Measurements from ENCODE around the gene HCAR2.
"Not testable (repeated sequence)": the region's sequence is repeated elsewhere in the genome, so short reads cannot be mapped to it uniquely, and the experiment has no call there.

Gene HCAR2

DNA sequence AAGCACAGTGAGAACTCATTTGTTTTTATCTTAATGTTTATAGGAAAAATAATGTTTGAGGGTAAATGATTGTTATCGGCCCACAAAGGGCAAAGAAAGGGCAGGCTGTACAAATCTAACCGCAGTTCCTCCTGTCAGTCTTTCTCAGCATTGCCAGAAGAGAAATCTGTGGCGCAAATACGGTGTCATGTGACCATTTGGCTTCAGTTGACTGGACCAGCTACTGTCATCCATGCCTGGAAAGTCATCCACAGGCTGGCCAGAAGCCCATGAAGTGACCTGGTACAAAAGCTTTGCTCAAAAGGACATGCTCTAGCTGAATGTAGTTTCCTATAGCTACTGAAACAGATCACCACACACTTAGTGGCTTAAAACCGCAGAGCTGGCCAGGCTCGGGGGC, 43.6 kb downstream of the HCAR2 start:
- no peaks in the 10 kb centered on the region for H3K36me3 Mint-ChIP-seq (ENCODE audit: low read depth)
- H3K27me3 Mint-ChIP-seq, result no peaks in the 10 kb centered on the region
- H3K4me1 Mint-ChIP-seq (ENCODE audit: low read depth), result no peaks in the 10 kb centered on the region
- H3K27ac Mint-ChIP-seq, result no peak overlapping the region
- DNase-seq, result no peak
- no peak overlapping the region for H3K4me3 Mint-ChIP-seq
- no peaks in the 10 kb centered on the region for H3K9me3 Mint-ChIP-seq

DNA sequence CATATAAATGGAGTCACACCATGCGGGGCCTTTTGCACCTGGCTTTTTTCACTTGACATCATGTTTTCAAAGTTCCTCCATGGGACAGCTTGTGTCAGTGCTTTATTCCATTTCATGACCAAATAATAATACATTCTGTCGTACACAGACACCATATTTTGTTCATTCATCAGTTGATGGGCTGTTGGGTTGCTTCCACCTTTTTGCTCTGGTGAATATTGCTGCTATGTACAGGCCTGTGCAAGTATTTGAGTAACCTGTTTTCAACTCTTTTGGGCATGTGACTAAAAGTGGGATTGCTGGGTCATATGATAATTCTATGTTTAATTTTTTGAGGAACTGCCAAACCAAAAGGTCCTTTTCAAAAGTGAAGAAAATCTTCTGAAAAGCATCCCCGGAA, 46.9 kb downstream of the HCAR2 start:
- Mint-ChIP-seq H3K4me1 (ENCODE audit: low read depth) (no peaks in the 10 kb centered on the region), H3K27ac (no peak overlapping the region)
- DNase-seq, result no peak

DNA sequence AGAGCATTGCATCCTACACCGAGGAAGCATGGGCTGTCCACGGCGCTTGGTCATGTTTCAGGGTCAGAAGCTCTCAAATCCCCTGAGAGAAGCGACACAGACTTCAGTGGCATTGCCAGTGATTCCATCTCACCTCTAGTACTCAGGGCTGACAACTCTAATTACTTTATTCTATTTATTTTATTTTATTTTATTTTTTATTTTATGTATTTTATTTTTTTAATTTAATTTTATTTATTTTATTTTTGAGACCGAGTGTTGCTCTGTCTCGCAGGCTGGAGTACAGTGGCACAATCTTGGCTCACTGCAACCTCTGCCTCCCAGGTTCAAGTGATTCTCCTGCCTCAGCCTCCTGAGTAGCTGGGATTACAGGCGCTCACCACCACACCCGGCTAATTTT, 49.9 kb downstream of the HCAR2 start:
- H3K4me3 Mint-ChIP-seq; DNase-seq; H3K36me3 Mint-ChIP-seq (ENCODE audit: low read depth); H3K27me3 Mint-ChIP-seq; H3K27ac Mint-ChIP-seq; H3K4me1 Mint-ChIP-seq (ENCODE audit: low read depth); H3K9me3 Mint-ChIP-seq: not testable (repeated sequence)

More for the DNA sequence above, 46.9 kb downstream of the HCAR2 start:
- Mint-ChIP-seq H3K9me3 (no peaks in the 10 kb centered on the region), H3K36me3 (ENCODE audit: low read depth) (no peaks in the 10 kb centered on the region), H3K27me3 (no peaks in the 10 kb centered on the region), H3K4me3 (no peak overlapping the region)

DNA sequence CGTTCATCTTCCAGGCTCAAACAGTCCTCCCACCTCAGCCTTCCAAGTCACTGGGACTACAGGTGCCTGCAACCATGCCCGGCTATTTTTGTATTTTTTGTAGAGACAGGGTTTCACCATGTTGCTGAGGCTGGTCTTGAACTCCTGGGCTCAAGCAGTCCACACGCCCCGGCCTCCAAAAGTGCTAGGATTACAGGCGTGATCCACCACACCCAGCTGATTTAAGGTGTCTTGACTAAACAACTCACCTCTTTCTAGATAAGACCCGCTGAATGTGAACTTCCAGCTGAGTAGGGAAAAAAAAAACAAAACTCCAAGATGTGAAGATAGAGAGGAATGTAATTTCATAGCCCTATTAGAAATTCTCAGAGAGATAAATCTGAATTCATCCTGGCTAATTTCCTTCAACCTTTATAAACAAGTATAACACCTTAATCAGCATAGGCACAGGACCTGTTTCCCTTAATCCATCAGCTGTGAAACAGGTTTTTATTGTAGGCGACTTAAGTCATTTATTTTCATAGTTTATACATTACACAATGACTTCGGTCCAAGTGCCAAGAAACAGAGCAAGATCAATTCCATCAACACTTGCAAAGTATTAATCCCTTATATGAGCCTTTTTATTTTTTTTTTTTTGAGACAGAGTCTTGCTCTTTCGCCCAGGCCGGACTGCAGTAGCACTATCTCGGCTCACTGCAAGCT, 51.5 kb downstream of the HCAR2 start:
- peaks cover 11% of the 10 kb centered on the region for H3K4me1 Mint-ChIP-seq (ENCODE audit: low read depth)
- H3K27ac Mint-ChIP-seq, result no peak overlapping the region
- no peak for DNase-seq
- no peak overlapping the region for H3K4me3 Mint-ChIP-seq
- no peaks in the 10 kb centered on the region for H3K36me3 Mint-ChIP-seq (ENCODE audit: low read depth)
- no peaks in the 10 kb centered on the region for H3K9me3 Mint-ChIP-seq
- no peaks in the 10 kb centered on the region for H3K27me3 Mint-ChIP-seq
